LNCaP clone FGC (cell line): ENCODE data around the gene MID1.

Source experiments
- DNase-seq: peaks from one replicate; pipeline ENCODE4 v3.0.0-alpha.2; 2011; ENCODE audit warnings: low read depth
- H3K4me3 ChIP-seq: 2 replicates; pipeline ENCODE4 v1.5.1; 2011; ENCODE audit warnings: mild to moderate bottlenecking, low read depth, low read length, control low read depth
- CTCF ChIP-seq: IDR thresholded peaks from 2 replicates; pipeline ENCODE4 v1.5.1; 2012; ENCODE audit warnings: mild to moderate bottlenecking; ENCODE audit not compliant: control insufficient read depth, insufficient read depth; ENCODE audit errors: extremely low read depth

MID1 gene

GRCh38 chrX:10525381-10526120, 94.8 kb downstream of the MID1 start:
- H3K4me3 ChIP-seq: no peak overlapping the region
- TF ChIP-seq CTCF: no peak
- DNase-seq: no peak

DNA sequence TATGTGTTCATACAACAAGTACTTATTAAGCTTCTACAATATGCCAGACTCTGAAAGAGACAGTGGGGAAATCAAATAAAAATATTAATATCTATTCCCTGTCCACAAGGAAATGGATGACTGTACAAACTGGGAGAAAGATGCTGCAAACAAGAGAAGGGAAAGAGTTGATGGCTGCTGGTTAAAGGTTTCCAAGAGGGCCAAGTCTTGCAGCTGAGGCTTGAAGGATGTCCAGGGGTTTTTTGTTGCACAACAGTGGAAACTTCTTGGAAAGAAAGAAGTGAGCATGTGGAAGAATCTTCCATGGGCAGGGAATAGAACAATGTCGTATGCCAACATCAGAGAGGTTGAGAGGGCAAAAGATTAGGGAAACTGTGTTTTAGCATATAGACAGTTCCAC, 95.8 kb downstream of the MID1 start:
- H3K4me3 ChIP-seq: no peak overlapping the region
- TF ChIP-seq CTCF: no peak
- DNase-seq: no peak

DNA sequence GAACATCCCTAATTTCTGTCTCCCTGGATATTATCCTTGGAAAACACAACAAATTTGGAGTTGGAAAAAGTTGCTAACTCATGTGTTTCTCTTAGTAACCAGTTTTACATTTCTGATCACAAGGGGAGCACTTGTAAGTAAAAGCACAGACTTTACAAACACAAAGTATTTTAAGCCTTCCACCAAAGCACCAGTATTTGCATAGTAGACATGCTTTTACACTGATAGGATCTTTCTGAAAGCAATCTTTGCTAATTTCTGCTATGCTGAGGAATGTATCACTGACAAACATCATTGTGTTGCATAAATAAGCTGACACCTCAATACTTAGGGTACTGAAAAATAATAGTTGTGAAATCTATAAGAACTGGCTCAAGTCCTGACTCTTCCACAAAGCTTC, 100.6 kb downstream of the MID1 start:
- DNase-seq: no peak
- TF ChIP-seq CTCF: no peak
- no peak overlapping the region for H3K4me3 ChIP-seq

DNA sequence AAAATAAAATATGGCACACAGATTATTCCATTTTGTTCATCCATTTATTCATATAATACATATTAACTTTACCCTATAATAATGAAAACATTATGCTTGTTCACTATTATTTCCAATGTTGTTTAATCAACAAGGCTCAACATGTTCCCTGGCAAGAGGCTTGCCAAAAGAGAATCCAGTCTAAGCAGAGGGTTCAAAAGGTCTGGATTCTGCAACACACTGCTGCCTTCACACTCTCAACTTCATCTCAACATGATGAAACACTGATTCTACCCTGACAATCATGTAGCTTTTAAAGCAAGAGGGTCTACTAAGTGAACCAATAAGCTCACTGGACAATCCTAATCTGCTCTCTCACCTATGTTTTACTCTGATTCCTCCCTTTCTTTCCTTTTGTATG, 101.1 kb downstream of the MID1 start:
- no peak overlapping the region for H3K4me3 ChIP-seq
- TF ChIP-seq CTCF: no peak
- DNase-seq: no peak

GRCh38 chrX:10518073-10518472, 102.3 kb downstream of the MID1 start:
- no peak for TF ChIP-seq CTCF
- H3K4me3 ChIP-seq: no peak overlapping the region
- DNase-seq: no peak

GRCh38 chrX:10516781-10517322, 103.5 kb downstream of the MID1 start:
- no peak overlapping the region for H3K4me3 ChIP-seq
- TF ChIP-seq CTCF: no peak

DNA sequence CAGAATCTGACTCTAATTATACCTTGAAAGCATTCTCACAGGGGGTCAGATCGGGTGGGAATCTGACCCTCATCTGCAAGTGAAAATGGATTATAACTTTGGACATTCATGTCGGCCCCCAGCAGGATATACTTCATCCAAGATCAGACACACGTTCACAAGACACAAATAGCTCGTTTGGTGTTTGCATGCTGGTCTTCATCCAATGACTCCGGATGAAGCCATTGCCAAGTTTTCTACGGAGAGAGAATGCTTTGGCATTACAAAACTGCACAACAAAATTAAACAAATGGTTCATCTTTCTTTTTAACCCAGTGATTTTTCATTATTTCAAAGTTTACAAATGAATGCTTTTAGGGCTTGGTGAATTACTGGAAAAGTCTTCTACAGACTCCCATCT, 105.5 kb downstream of the MID1 start:
- TF ChIP-seq CTCF: no peak
- no peak overlapping the region for H3K4me3 ChIP-seq
- DNase-seq: no peak

More at GRCh38 chrX:10516781-10517322, 103.5 kb downstream of the MID1 start:
- no peak for DNase-seq
